DOHH2 (cell line): Measurements from ENCODE around the gene LIN28A.
A peak's percentile ranks its signal among the peaks of the same experiment; 100 is the strongest.

Experiments
- H3F3A ChIP-seq: fragments of 200-600 bp; sonication (generic), shearing (Covaris generic); 2 replicates; pipeline ENCODE4 v1.6.0; 2016; ENCODE audit warnings: antibody characterized with exemption, mild to moderate bottlenecking; ENCODE audit not compliant: control insufficient read depth, insufficient read depth
- H3K27ac ChIP-seq: fragments of 200-600 bp; sonication (generic); 2 replicates; pipeline ENCODE4 v1.5.1; 2014; ENCODE audit warnings: low read depth, mild to moderate bottlenecking, low read length, moderate library complexity
- H3K27me3 ChIP-seq: fragments of 200-600 bp; sonication (generic); 2 replicates; pipeline ENCODE4 v1.6.1; 2014; ENCODE audit warnings: mild to moderate bottlenecking, low read length, mixed read lengths; ENCODE audit not compliant: control insufficient read depth
- H3K36me3 ChIP-seq: fragments of 200-600 bp; sonication (generic); 2 replicates; pipeline ENCODE4 v1.6.1; 2014; ENCODE audit warnings: mild to moderate bottlenecking, low read length, moderate library complexity, mixed read lengths; ENCODE audit not compliant: control insufficient read depth
- H3K4me1 ChIP-seq: fragments of 200-600 bp; sonication (generic); 2 replicates; pipeline ENCODE4 v1.6.1; 2014; ENCODE audit warnings: mild to moderate bottlenecking, low read length, mixed read lengths; ENCODE audit not compliant: control insufficient read depth
- H3K4me2 ChIP-seq: fragments of 200-600 bp; sonication (generic); 2 replicates; pipeline ENCODE4 v1.6.0; 2014; ENCODE audit warnings: mild to moderate bottlenecking, low read length, moderate library complexity
- H3K4me3 ChIP-seq: fragments of 200-600 bp; sonication (generic); 2 replicates; pipeline ENCODE4 v1.5.1; 2014; ENCODE audit warnings: mild to moderate bottlenecking, low read length, mixed read lengths
- H3K79me2 ChIP-seq: fragments of 200-600 bp; sonication (generic); 2 replicates; pipeline ENCODE4 v1.6.1; 2014; ENCODE audit warnings: mild to moderate bottlenecking, low read length, mixed read lengths; ENCODE audit not compliant: control insufficient read depth
- H3K9me2 ChIP-seq: fragments of 200-600 bp; sonication (generic); replicated peaks from 2 replicates; pipeline ENCODE4 v1.6.1; 2014; ENCODE audit warnings: mild to moderate bottlenecking, low read length, mixed read lengths; ENCODE audit not compliant: control insufficient read depth
- H3K9me3 ChIP-seq: fragments of 200-600 bp; sonication (generic); 2 replicates; pipeline ENCODE4 v1.6.1; 2014; ENCODE audit warnings: antibody characterized with exemption, low read length, mixed read lengths; ENCODE audit not compliant: control insufficient read depth, insufficient read depth
- H4K20me1 ChIP-seq: fragments of 200-600 bp; sonication (generic); 2 replicates; pipeline ENCODE4 v1.6.0; 2014; ENCODE audit warnings: low read depth, mild to moderate bottlenecking, antibody characterized with exemption, low read length, moderate library complexity; ENCODE audit not compliant: control insufficient read depth, insufficient read depth
- EZH2phosphoT487 ChIP-seq: fragments of 200-600 bp; sonication (generic); IDR thresholded peaks from 2 replicates; pipeline ENCODE4 v1.6.1; 2017; ENCODE audit warnings: borderline replicate concordance, mild to moderate bottlenecking, antibody characterized with exemption, low read length, moderate library complexity, mixed read lengths
- TF ChIP-seq, protein P1 (sequence below): fragments of 200-600 bp; sonication (generic); IDR thresholded peaks from one replicate; pipeline ENCODE4 v1.5.1; 2014; ENCODE audit warnings: antibody characterized with exemption, mild to moderate bottlenecking, low read depth, low read length; ENCODE audit not compliant: poor library complexity, severe bottlenecking

Gene LIN28A

DNA sequence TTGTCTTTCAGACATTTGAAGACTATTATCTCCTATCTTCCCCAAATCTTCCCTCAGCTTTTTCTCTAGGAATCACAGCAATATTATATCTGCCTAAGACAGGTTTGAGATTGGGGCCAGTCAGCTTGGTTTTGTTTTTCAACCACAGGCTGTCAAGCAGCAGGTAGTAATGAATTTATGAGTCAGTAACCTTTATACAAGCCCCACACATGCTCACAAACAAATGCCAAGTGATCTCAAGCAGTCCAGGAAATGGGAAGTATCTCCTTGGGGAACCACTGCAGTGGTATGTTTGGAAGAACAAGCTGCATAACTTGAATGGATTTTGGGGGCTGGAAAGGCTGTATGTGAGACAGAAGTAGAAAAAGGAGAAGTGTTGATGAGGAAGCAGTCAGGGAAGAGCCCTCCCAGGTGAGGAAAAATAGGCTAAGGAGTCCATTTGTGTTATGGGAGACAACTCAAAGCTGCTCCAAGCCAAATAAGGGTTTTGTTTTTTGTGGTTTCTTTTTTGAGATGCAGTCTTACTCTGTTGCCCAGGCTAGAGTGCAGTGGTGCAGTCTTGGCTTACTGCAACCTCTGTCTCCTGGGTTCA, 23.6 kb downstream of the LIN28A start:
- Histone ChIP-seq H3K9me3 (no peaks in the 10 kb centered on the region), H3F3A (peaks cover 5% of the 10 kb centered on the region; the same call in 1 of the 2 replicates), H3K4me2 (peak overlapping the region; percentile 93; the same call in 1 of the 2 replicates), H3K27ac (no peak overlapping the region), H3K9me2 (no peaks in the 10 kb centered on the region), H3K36me3 (peaks cover 31% of the 10 kb centered on the region), H4K20me1 (no peaks in the 10 kb centered on the region), H3K4me3 (no peak overlapping the region), H3K27me3 (no peaks in the 10 kb centered on the region), H3K4me1 (peaks cover 26% of the 10 kb centered on the region), H3K79me2 (peaks cover 28% of the 10 kb centered on the region)
- no peak for TF ChIP-seq EZH2phosphoT487
- TF ChIP-seq, protein P1, sequence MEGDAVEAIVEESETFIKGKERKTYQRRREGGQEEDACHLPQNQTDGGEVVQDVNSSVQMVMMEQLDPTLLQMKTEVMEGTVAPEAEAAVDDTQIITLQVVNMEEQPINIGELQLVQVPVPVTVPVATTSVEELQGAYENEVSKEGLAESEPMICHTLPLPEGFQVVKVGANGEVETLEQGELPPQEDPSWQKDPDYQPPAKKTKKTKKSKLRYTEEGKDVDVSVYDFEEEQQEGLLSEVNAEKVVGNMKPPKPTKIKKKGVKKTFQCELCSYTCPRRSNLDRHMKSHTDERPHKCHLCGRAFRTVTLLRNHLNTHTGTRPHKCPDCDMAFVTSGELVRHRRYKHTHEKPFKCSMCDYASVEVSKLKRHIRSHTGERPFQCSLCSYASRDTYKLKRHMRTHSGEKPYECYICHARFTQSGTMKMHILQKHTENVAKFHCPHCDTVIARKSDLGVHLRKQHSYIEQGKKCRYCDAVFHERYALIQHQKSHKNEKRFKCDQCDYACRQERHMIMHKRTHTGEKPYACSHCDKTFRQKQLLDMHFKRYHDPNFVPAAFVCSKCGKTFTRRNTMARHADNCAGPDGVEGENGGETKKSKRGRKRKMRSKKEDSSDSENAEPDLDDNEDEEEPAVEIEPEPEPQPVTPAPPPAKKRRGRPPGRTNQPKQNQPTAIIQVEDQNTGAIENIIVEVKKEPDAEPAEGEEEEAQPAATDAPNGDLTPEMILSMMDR: no peak

DNA sequence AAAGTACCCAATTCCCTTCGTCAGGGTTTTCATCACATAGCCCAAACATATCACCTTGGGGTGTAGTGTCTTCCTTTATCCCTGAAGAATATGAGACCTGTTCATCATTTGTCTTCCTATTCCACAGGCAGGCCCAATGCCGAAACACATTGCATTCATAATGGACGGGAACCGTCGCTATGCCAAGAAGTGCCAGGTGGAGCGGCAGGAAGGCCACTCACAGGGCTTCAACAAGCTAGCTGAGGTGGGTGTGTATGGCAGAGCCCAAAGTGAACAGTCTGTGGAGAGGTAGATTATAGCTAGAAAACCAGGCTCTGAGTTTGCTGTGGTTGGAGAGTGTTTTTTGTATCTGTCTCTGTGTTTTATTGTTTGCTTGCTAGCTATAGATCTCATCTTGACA, 27.4 kb downstream of the LIN28A start:
- Histone ChIP-seq H3K4me2 (no peak overlapping the region), H3K79me2 (peaks cover 15% of the 10 kb centered on the region), H3K36me3 (peaks cover 58% of the 10 kb centered on the region), H3K4me3 (no peak overlapping the region), H3K4me1 (peaks cover 14% of the 10 kb centered on the region), H3K9me3 (no peaks in the 10 kb centered on the region), H3K27me3 (no peaks in the 10 kb centered on the region), H4K20me1 (no peaks in the 10 kb centered on the region), H3F3A (no peaks in the 10 kb centered on the region), H3K27ac (no peak overlapping the region), H3K9me2 (no peaks in the 10 kb centered on the region)
- TF ChIP-seq EZH2phosphoT487: no peak
- TF ChIP-seq, protein P1: no peak

DNA sequence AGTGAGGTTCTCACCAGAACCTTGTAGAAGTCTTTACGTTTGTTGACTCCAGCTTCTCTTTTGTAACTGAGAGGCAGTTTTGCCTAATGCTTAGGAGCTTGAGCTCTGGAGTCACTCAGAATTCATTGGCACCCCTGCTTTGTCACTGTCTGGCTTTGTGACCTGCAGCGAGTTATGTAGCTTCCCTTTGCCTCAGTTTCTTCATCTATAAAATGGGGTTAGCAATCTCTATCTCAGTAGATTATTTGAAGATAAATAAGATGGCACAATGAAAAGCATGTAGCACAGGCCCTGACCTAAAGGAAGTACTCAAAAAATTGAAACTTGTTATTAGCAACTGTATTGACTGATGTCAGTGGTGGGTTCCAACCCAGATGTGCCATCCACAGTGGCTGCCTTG, 29.6 kb downstream of the LIN28A start:
- H4K20me1 ChIP-seq: no peaks in the 10 kb centered on the region
- H3K79me2 ChIP-seq: no peaks in the 10 kb centered on the region
- H3K9me3 ChIP-seq: no peaks in the 10 kb centered on the region
- TF ChIP-seq EZH2phosphoT487: no peak
- TF ChIP-seq, protein P1: no peak
- H3K9me2 ChIP-seq: no peaks in the 10 kb centered on the region
- peaks cover 70% of the 10 kb centered on the region for H3K36me3 ChIP-seq
- no peak overlapping the region for H3K27ac ChIP-seq
- H3F3A ChIP-seq: no peaks in the 10 kb centered on the region
- H3K27me3 ChIP-seq: no peaks in the 10 kb centered on the region
- H3K4me2 ChIP-seq: no peak overlapping the region
- H3K4me3 ChIP-seq: no peak overlapping the region
- H3K4me1 ChIP-seq: no peaks in the 10 kb centered on the region
